ENCODE results near the gene DYNC1I1. TPM values are rescaled to one million over a fixed set of nuclear protein-coding genes. Genes with fewer than 3 reads are reported as not detected.

DYNC1I1 gene
- polyA plus RNA-seq, 1 of the 3 experiments (the other 2 are of a cell fraction), result 0.05 TPM

GRCh38 chr7:95886501-95887090, 114.2 kb downstream of the DYNC1I1 start:
- ChIA-PET POLR2A (no interaction called here), CTCF (interaction anchor here (1.0 to 1.7 kb wide), 2 partner anchors 15 to 30 kb away, joined by 3 to 7 read pairs; no protein-coding TSS in a partner anchor)
- Histone ChIP-seq H3K79me2 (ENCODE audit: insufficient read depth) (no peaks in the 10 kb centered on the region), H3K9me3 (no peaks in the 10 kb centered on the region), H3K4me3 (ENCODE audit: low read depth in 2 of 2, low read length in 1 of 2) (no peak overlapping the region), H3K4me1 (ENCODE audit: control insufficient read depth in 1 of 2, insufficient read depth in 2 of 2, low read depth in 1 of 2, low read length in 1 of 2) (peaks cover 0 to 3% of the 10 kb centered on the region in 2 experiments; a peak in 1 of 4 replicates), H3K27me3 (ENCODE audit: insufficient read depth) (no peaks in the 10 kb centered on the region), H3K36me3 (replicated peaks in 1 of 2; ENCODE audit: control insufficient read depth in 1 of 2, insufficient read depth in 2 of 2, low read length in 1 of 2) (no peaks in the 10 kb centered on the region), H4K20me1 (ENCODE audit: insufficient read depth) (no peaks in the 10 kb centered on the region), H3K9ac (no peak overlapping the region), H3K4me2 (no peak overlapping the region), H3K9me2 (no peaks in the 10 kb centered on the region), H3K27ac (ENCODE audit: low read depth in 2 of 2, low read length in 1 of 2) (no peak overlapping the region), H3F3A (replicated peaks; ENCODE audit: insufficient read depth) (no peaks in the 10 kb centered on the region), H2AFZ (ENCODE audit: low read depth) (no peak overlapping the region)
- 41% methylated on average over 4 of the region's 4 CpGs for WGBS (ENCODE audit: low lambda C conversion rate)
- no peak for TF ChIP-seq RAD21 (IDR thresholded peaks at IDR 0.05; ENCODE audit: low read length)
- DNase-seq, result no peak

- no peak overlapping the region for H3K4me3 ChIP-seq (ENCODE audit: low read depth in 2 of 2, low read length in 1 of 2)
- H3K4me1 ChIP-seq (ENCODE audit: control insufficient read depth in 1 of 2, insufficient read depth in 2 of 2, low read depth in 1 of 2, low read length in 1 of 2), result peaks cover 0 to 5% of the 10 kb centered on the region in 2 experiments; a peak in 3 of 4 replicates
- no peaks in the 10 kb centered on the region for H3K36me3 ChIP-seq (replicated peaks in 1 of 2; ENCODE audit: control insufficient read depth in 1 of 2, insufficient read depth in 2 of 2, low read length in 1 of 2)
- CTCF ChIA-PET, result interaction anchor here (0.7 to 1.3 kb wide), 2 partner anchors 11 to 869 kb away, joined by 3 to 4 read pairs; no protein-coding TSS in a partner anchor
- H3K27ac ChIP-seq (ENCODE audit: low read depth in 2 of 2, low read length in 1 of 2), result no peak overlapping the region
- H3K9ac ChIP-seq, result no peak overlapping the region
- TF ChIP-seq TEAD4 (IDR thresholded peaks at IDR 0.05; ENCODE audit: borderline replicate concordance, insufficient read depth), result no peak
- TF ChIP-seq REST (IDR thresholded peaks at IDR 0.05; ENCODE audit: low read depth, low read length), result no peak
- no peak for TF ChIP-seq TCF12 (IDR thresholded peaks at IDR 0.05)
- TF ChIP-seq RFX5 (IDR thresholded peaks at IDR 0.05; ENCODE audit: low read length), result no peak
- no peak for TF ChIP-seq GATA2 (CRISPR knock-in tag; IDR thresholded peaks at IDR 0.05)
- no peak for TF ChIP-seq FOXJ3 (CRISPR knock-in tag; IDR thresholded peaks at IDR 0.05)
- TF ChIP-seq CHD2 (IDR thresholded peaks at IDR 0.05; ENCODE audit: low read length, partially characterized antibody), result no peak
- no peak for TF ChIP-seq MEF2A (IDR thresholded peaks at IDR 0.05; ENCODE audit: borderline replicate concordance, low read depth)
- TF ChIP-seq TAF1 (IDR thresholded peaks at IDR 0.05; ENCODE audit: borderline replicate concordance, low read depth, low read length), result no peak
- no peak for TF ChIP-seq NFIC (IDR thresholded peaks at IDR 0.05; ENCODE audit: borderline replicate concordance)
- TF ChIP-seq RXRA (IDR thresholded peaks at IDR 0.05; ENCODE audit: borderline replicate concordance, low read depth), result no peak
- no peak for TF ChIP-seq FOXM1 (IDR thresholded peaks at IDR 0.05; ENCODE audit: low read depth)
- TF ChIP-seq JUND (IDR thresholded peaks at IDR 0.05), result no peak
- no peak for TF ChIP-seq ZBTB33 (IDR thresholded peaks at IDR 0.05; ENCODE audit: borderline replicate concordance, low read depth)
- TF ChIP-seq EZH2phosphoT487 (IDR thresholded peaks at IDR 0.05; ENCODE audit: borderline replicate concordance, low read depth), result no peak
- no peak for TF ChIP-seq MXI1 (IDR thresholded peaks at IDR 0.05; ENCODE audit: low read depth, low read length)
- no peak for TF ChIP-seq CTCF (IDR thresholded peaks at IDR 0.05)
- no peak for TF ChIP-seq POLR2AphosphoS5 (IDR thresholded peaks at IDR 0.05; ENCODE audit: low read depth, low read length)
- TF ChIP-seq PBX3 (IDR thresholded peaks at IDR 0.05), result no peak
- H3K27me3 ChIP-seq (ENCODE audit: insufficient read depth), result no peaks in the 10 kb centered on the region
- H3F3A ChIP-seq (replicated peaks; ENCODE audit: insufficient read depth), result no peaks in the 10 kb centered on the region
- H3K9me3 ChIP-seq, result no peaks in the 10 kb centered on the region
- H3K4me2 ChIP-seq, result no peak overlapping the region
- no peaks in the 10 kb centered on the region for H3K79me2 ChIP-seq (ENCODE audit: insufficient read depth)
- H4K20me1 ChIP-seq (ENCODE audit: insufficient read depth), result no peaks in the 10 kb centered on the region
- no peak for DNase-seq
- POLR2A ChIA-PET, result no interaction called here
- H2AFZ ChIP-seq (ENCODE audit: low read depth), result no peak overlapping the region
- H3K9me2 ChIP-seq, result no peaks in the 10 kb centered on the region
Observed at GRCh38 chr7:95893484-95893883, 121.1 kb downstream of the DYNC1I1 start.
